NT2/D1 (cell line): ENCODE results near the gene APOD.
"Not testable (repeated sequence)": the region's sequence is repeated elsewhere in the genome, so short reads cannot be mapped to it uniquely, and the experiment has no call there.

Experiments
- YY1 ChIP-seq: IDR thresholded peaks from 2 replicates; pipeline ENCODE4 v1.6.1; 2011; ENCODE audit not compliant: insufficient read length, insufficient read depth
- ZNF274 ChIP-seq: IDR thresholded peaks from 2 replicates; pipeline ENCODE4 v1.6.1; 2011; ENCODE audit warnings: mild to moderate bottlenecking, low read depth, low read length

GRCh38 chr3:195590381-195590780 is 6.6 kb upstream of the APOD start:
- not testable (repeated sequence) for TF ChIP-seq ZNF274, YY1
